ENCODE data around the gene ARMC8.

GRCh38 chr3:138241676-138242075, 54.6 kb downstream of the ARMC8 start:
- TF ChIP-seq CTCF (IDR thresholded peaks at IDR 0.05) (no peak), POLR2A (IDR thresholded peaks at IDR 0.05) (no peak)

Measured in lower leg skin (tissue), 3 donors.